Measurements from ENCODE around the gene EXOC3L1.

The EXOC3L1 gene

DNA sequence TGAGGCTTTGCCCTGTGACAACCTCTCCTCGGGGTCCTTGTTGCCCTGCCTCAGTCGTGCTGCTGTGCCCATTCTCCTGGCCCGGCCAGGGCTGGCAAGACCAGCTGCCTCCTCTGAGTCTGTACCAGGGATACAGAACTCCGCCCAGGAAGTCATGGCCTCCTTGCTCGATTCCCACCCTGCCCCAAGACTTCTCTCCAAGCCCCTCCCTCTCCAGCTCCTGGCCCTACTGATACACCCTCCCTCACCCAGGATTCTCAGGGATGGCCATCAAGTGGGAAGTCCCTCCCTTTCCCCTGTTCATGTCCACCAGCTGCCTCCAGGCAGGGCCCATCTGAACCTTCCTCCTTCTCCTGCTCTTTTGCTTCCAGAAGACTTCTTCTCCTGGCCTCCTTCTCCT, 25.8 kb upstream of the EXOC3L1 start:
- no peak for TF ChIP-seq SIN3A (IDR thresholded peaks at IDR 0.05; ENCODE audit: borderline replicate concordance, insufficient read depth, low read length)
- no peak for TF ChIP-seq FOXP2 (optimal IDR thresholded peaks at IDR 0.05; ENCODE audit: borderline replicate concordance, extremely low read depth, extremely low read length, insufficient read depth)
- TF ChIP-seq POLR2AphosphoS5 (IDR thresholded peaks at IDR 0.05; ENCODE audit: low read depth, low read length): no peak
- TF ChIP-seq, protein P1, sequence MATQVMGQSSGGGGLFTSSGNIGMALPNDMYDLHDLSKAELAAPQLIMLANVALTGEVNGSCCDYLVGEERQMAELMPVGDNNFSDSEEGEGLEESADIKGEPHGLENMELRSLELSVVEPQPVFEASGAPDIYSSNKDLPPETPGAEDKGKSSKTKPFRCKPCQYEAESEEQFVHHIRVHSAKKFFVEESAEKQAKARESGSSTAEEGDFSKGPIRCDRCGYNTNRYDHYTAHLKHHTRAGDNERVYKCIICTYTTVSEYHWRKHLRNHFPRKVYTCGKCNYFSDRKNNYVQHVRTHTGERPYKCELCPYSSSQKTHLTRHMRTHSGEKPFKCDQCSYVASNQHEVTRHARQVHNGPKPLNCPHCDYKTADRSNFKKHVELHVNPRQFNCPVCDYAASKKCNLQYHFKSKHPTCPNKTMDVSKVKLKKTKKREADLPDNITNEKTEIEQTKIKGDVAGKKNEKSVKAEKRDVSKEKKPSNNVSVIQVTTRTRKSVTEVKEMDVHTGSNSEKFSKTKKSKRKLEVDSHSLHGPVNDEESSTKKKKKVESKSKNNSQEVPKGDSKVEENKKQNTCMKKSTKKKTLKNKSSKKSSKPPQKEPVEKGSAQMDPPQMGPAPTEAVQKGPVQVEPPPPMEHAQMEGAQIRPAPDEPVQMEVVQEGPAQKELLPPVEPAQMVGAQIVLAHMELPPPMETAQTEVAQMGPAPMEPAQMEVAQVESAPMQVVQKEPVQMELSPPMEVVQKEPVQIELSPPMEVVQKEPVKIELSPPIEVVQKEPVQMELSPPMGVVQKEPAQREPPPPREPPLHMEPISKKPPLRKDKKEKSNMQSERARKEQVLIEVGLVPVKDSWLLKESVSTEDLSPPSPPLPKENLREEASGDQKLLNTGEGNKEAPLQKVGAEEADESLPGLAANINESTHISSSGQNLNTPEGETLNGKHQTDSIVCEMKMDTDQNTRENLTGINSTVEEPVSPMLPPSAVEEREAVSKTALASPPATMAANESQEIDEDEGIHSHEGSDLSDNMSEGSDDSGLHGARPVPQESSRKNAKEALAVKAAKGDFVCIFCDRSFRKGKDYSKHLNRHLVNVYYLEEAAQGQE (IDR thresholded peaks at IDR 0.05; ENCODE audit: insufficient read depth in 1 of 2, low read depth in 2 of 2, low read length in 2 of 2): no peak
- TF ChIP-seq TAF1 (IDR thresholded peaks at IDR 0.05; ENCODE audit: borderline replicate concordance, insufficient read depth, low read length): no peak

DNA sequence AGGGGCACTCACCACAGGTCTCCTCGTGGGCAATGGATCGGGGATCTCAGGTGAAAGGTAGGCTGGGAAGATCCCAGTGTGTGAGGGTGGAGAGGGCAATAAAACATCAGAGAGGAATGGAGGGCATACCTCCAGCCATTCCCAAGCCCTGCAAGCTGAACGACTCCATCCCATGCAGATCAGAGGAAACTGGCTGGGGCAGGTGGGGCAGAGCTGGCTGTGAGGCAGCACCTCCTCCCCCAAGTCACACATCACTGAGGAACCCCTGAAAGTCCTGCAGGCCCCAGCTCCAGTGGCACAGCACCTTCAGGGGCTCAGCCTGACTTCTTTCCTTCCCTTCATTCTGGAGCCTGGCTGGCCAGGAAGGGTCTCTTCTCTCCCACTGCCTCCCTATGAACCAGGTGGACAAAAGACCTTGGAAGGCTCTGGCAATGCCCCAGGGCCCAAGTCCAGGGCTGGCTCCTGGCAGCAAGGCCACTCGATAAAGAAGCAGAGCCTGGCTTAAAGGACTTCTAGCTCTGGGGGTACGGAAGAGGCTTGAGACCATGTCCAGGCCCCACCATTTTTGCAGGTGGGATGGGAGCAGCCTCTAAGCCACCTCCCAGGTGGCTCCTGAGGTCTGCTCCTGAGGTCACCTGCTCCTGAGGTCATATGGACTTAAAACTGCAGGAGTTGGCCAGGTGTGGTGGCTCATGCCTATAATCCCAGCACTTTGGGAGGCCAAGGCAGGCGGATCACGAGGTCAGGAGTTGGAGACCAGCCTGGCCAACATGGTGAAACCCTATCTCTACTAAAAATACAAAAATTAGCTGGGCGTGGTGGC, 23.5 kb upstream of the EXOC3L1 start:
- TF ChIP-seq FOXP2 (optimal IDR thresholded peaks at IDR 0.05; ENCODE audit: borderline replicate concordance, extremely low read depth, extremely low read length, insufficient read depth) (no peak), SIN3A (IDR thresholded peaks at IDR 0.05; ENCODE audit: borderline replicate concordance, insufficient read depth, low read length) (no peak), TAF1 (IDR thresholded peaks at IDR 0.05; ENCODE audit: borderline replicate concordance, insufficient read depth, low read length) (no peak), POLR2AphosphoS5 (IDR thresholded peaks at IDR 0.05; ENCODE audit: low read depth, low read length) (no peak)
- TF ChIP-seq, protein P1 (IDR thresholded peaks at IDR 0.05; ENCODE audit: insufficient read depth in 1 of 2, low read depth in 2 of 2, low read length in 2 of 2): no peak

DNA sequence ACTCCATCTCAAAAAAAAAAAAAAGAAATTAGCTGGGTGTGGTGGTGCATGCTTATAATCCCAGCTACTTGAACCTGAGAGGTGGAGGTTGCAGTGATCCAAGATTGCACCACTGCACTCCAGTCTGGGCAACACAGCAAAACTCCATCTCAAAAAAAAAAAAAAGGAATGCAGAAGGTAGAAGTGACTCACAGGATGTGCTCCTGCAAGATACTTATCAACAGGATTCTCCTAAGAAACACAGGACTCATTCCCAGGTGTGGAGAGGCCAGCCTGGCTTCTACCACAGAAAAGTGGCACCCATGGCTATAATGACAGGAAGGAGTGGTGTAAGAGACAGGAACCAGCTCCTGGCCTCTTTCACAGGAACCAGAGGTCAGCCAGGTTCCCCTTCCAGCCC, 22.8 kb upstream of the EXOC3L1 start:
- TF ChIP-seq TAF1 (IDR thresholded peaks at IDR 0.05; ENCODE audit: borderline replicate concordance, insufficient read depth, low read length) (no peak), SIN3A (IDR thresholded peaks at IDR 0.05; ENCODE audit: borderline replicate concordance, insufficient read depth, low read length) (no peak), POLR2AphosphoS5 (IDR thresholded peaks at IDR 0.05; ENCODE audit: low read depth, low read length) (no peak), FOXP2 (optimal IDR thresholded peaks at IDR 0.05; ENCODE audit: borderline replicate concordance, extremely low read depth, extremely low read length, insufficient read depth) (no peak)
- TF ChIP-seq, protein P1 (IDR thresholded peaks at IDR 0.05; ENCODE audit: insufficient read depth in 1 of 2, low read depth in 2 of 2, low read length in 2 of 2): no peak

DNA sequence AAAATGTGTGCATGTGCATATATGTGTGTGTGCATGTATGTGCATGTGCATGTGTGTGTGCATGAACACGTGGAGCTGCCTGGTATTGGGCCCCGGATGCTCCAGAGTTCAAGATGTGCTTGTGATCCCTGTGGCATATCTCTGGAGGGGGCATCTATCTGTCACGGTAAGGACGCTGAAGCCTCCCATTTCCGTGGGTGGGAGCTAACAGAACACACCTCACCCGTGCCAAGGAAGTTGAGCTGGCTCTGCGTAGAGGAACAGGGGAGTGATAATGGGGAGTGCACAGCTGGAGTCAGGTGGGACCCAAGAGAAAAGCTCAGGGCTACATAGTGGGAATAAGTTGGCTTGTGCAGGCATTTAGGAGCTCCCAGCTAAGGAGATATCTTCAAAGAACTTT, 21.7 kb upstream of the EXOC3L1 start:
- TF ChIP-seq, protein P1 (IDR thresholded peaks at IDR 0.05; ENCODE audit: insufficient read depth in 1 of 2, low read depth in 2 of 2, low read length in 2 of 2): no peak
- TF ChIP-seq POLR2AphosphoS5 (IDR thresholded peaks at IDR 0.05; ENCODE audit: low read depth, low read length): no peak
- no peak for TF ChIP-seq TAF1 (IDR thresholded peaks at IDR 0.05; ENCODE audit: borderline replicate concordance, insufficient read depth, low read length)
- no peak for TF ChIP-seq FOXP2 (optimal IDR thresholded peaks at IDR 0.05; ENCODE audit: borderline replicate concordance, extremely low read depth, extremely low read length, insufficient read depth)
- TF ChIP-seq SIN3A (IDR thresholded peaks at IDR 0.05; ENCODE audit: borderline replicate concordance, insufficient read depth, low read length): no peak
